GM12874 (cell line): ENCODE measurements around the gene EZH2.

ENCODE experiments used
- CTCF ChIP-seq: IDR thresholded peaks from 2 replicates; pipeline ENCODE4 v1.5.1; 2011; ENCODE audit warnings: low read depth, mild to moderate bottlenecking, control low read depth, low read length, moderate library complexity; ENCODE audit not compliant: insufficient read depth

The EZH2 gene

DNA sequence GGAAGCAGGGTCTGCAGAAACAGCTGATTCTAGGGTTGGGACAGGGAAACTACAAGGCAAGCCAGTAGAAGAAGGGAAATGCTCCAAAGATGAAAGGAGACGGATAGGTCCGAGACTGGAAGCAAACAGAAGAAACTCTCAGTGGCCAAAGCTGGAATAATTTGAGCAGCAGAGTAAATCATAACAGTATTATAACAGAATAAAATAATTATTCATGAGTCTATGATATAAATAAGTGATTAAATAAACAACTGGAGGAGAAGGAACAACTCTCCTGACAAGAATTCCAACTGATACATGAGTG, 27.6 kb downstream of the EZH2 start:
- no peak for TF ChIP-seq CTCF

DNA sequence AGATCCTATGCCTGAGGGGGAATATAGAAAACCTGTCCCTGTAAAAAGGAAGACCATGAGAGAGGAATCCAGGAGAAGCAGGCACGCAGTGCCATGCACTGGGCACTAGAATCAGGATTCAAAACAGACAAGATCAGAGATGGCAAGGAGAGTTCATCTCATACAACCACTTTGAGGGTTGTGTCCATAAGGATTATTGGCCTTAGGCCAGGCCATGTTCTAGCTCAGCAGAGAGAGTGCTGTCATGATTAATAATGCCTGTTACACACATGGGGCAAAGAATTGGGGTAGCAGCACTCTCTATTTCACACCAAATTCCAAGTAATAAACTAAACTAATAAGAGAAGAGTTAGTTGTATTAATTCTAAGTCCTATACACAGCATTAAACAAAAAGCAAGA, 29.1 kb downstream of the EZH2 start:
- TF ChIP-seq CTCF = no peak

DNA sequence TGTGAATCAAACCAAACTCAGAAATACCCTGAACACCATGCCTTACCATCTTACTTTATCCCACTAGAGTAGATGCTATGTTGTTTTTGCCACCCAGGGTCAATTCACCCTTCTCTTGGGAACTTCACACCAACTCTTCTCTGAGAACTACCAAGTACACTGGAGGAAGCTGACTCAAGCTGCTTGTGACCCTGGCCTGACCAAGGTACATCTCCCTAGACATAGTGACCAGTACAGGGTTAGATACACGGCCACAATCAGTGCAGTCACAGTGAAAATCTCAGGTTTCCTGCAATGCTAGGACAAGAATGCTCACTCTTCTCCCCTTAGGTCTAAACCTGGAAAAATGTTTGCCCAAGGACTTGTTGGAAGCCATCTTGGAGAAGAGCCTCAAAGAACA, 31.8 kb downstream of the EZH2 start:
- no peak for TF ChIP-seq CTCF

- no peak for TF ChIP-seq CTCF
These were observed 33.5 kb downstream of the EZH2 start for GRCh38 chr7:148850564-148850963.

DNA sequence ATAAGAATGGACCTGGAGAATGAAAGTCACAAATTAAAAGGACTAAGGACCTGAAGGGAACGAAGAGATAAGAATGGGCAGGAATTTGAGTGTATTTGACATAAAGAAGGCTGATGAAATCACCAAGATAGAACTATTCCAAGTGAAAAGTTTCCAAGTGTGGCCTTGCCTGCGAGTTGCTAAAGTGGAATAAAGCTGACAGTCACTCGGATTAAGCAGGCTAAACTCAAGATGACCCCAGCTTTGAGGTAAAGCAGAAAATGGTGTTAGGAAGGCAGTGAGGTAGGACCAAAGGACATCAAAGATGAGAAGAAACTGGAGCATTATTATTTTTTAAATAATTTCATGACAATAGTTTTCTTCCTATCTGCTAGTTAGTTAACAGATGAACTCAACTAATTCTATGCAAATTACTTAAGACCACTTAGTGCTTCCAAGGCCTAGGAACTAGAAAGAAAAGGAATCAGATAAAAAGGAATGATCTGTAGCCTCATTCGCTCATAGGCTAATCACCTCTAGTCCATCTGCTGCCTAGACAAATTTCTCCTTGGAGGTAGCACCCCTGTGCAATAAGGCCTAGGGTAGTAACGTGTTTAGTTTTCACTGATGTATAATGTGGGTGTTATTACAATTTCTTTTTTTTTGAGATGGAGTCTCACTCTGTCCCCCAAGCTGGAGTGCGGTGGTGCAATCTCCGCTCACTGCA, 34.5 kb downstream of the EZH2 start:
- TF ChIP-seq CTCF = no peak

GRCh38 chr7:148847815-148848734, 36.0 kb downstream of the EZH2 start:
- no peak for TF ChIP-seq CTCF

DNA sequence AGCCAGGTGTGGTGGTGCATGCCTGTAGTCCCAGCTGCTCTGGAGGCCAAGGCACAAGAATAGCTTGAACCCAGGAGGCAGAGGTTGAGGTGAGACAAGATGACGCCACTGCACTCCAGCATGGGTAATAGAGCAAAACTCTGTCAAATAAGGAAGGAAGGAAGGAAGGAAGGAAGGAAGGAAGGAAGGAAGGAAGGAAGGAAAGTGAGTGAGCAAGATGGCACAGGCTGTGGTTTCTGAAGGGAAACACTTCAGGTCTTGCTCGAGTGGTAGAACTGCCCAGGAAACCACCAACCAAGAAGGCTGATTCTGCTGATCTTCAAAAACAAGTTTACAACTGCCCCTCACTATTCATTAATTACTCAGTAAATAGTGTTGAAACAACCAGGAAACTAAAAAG, 45.2 kb downstream of the EZH2 start:
- TF ChIP-seq CTCF = no peak
